H1 (cell line): Measurements from ENCODE around the gene NMNAT3. TPM values are rescaled to one million over a fixed set of nuclear protein-coding genes. Genes with fewer than 3 reads are reported as not detected.

Experiments used
- CTCF ChIA-PET: fragments of 300-600 bp; sonication (Branson Sonifier 250); formaldehyde crosslinking; loops from one replicate; lab custom pipeline; 2021; ENCODE audit not compliant: partially characterized antibody; lab: Charles Lee
- POLR2A ChIA-PET: fragments of 300-600 bp; sonication (Branson Sonifier 250); formaldehyde crosslinking; loops from one replicate; lab custom pipeline; 2021; ENCODE audit warnings: inconsistent platforms; ENCODE audit not compliant: partially characterized antibody; lab: Charles Lee
- DNase-seq, 2 experiments: peaks; one replicate each; pipeline versions ENCODE4 v3.0.0 to v3.0.0-alpha.2; 2010 to 2022; ENCODE audit warnings: low spot score in 2 of 2, low read depth in 1 of 2, mixed read lengths in 1 of 2
- FAIRE-seq: peaks from 2 replicates; lab custom pipeline; 2011; peaks lifted over from hg19 to GRCh38; lab: Jason Lieb, UNC
- H2AFZ ChIP-seq: 2 replicates; pipeline ENCODE4 v1.8.1; 2012; ENCODE audit warnings: low read length, inconsistent platforms
- H2AK5ac ChIP-seq: 2 replicates; pipeline ENCODE4 v1.6.1; 2013; ENCODE audit warnings: low read depth, low read length
- H2BK120ac ChIP-seq: replicated peaks from 2 replicates; pipeline ENCODE3; 2013; ENCODE audit warnings: low read depth, low read length, inconsistent platforms
- H2BK12ac ChIP-seq: 2 replicates; pipeline ENCODE4 v1.6.1; 2013; ENCODE audit warnings: low read depth, low read length
- H2BK15ac ChIP-seq: 2 replicates; pipeline ENCODE4 v1.6.1; 2013; ENCODE audit warnings: low read length
- H2BK20ac ChIP-seq: 2 replicates; pipeline ENCODE4 v1.6.1; 2013; ENCODE audit warnings: low read length
- H2BK5ac ChIP-seq: 2 replicates; pipeline ENCODE4 v1.6.1; 2013; ENCODE audit warnings: low read depth, low read length
- H3K14ac ChIP-seq: 2 replicates; pipeline ENCODE4 v1.6.1; 2013; ENCODE audit warnings: inconsistent platforms; ENCODE audit not compliant: insufficient read length
- H3K18ac ChIP-seq: 2 replicates; pipeline ENCODE4 v1.6.1; 2013; ENCODE audit warnings: low read length; ENCODE audit errors: extremely low read depth
- H3K23ac ChIP-seq: 2 replicates; pipeline ENCODE4 v1.6.1; 2013; ENCODE audit warnings: inconsistent platforms; ENCODE audit not compliant: insufficient read length
- H3K23me2 ChIP-seq: 2 replicates; pipeline ENCODE4 v1.6.1; 2013; ENCODE audit warnings: low read depth, low read length
- H3K27ac ChIP-seq: 2 replicates; pipeline ENCODE4 v1.6.1; 2011; ENCODE audit warnings: low read depth, low read length, inconsistent platforms
- H3K27me3 ChIP-seq, 4 experiments: replicated peaks in 1 of 4; 1 replicate in 1 of 4; 2 replicates in 3 of 4; pipeline versions ENCODE4 v1.6.1 to v1.8.1; 2011 to 2013; ENCODE audit warnings: low read length in 3 of 4, mild to moderate bottlenecking in 3 of 4, inconsistent platforms in 2 of 4, mixed read lengths in 2 of 4, moderate library complexity in 1 of 4; ENCODE audit not compliant: control insufficient read depth in 3 of 4, insufficient read depth in 3 of 4; ENCODE audit errors: extremely low read depth in 1 of 4
- H3K36me3 ChIP-seq, 4 experiments: 2 replicates each; pipeline versions ENCODE4 v1.6.1 to v1.8.1; 2011 to 2013; ENCODE audit warnings: mild to moderate bottlenecking in 4 of 4, low read length in 3 of 4, moderate library complexity in 2 of 4, control low read depth in 1 of 4, inconsistent platforms in 1 of 4; ENCODE audit not compliant: insufficient read depth in 4 of 4, control insufficient read depth in 2 of 4
- H3K4ac ChIP-seq: replicated peaks from 2 replicates; pipeline ENCODE3; 2013; ENCODE audit warnings: low read length, low read depth, mixed read lengths, inconsistent platforms; ENCODE audit not compliant: insufficient read length
- H3K4me1 ChIP-seq, 4 experiments: replicated peaks in 1 of 4; 1 replicate in 1 of 4; 2 replicates in 3 of 4; pipeline versions ENCODE4 v1.6.1 to v1.8.1; 2011 to 2013; ENCODE audit warnings: low read length in 3 of 4, inconsistent platforms in 2 of 4, mixed read lengths in 1 of 4; ENCODE audit not compliant: insufficient read depth in 4 of 4, control insufficient read depth in 3 of 4
- H3K4me2 ChIP-seq, 2 experiments: 2 replicates each; pipeline versions ENCODE4 v1.6.1 to v1.8.1; 2011 to 2013; ENCODE audit warnings: low read depth in 2 of 2, low read length in 2 of 2, control low read depth in 1 of 2, inconsistent platforms in 1 of 2, mild to moderate bottlenecking in 1 of 2; ENCODE audit not compliant: insufficient read depth in 1 of 2
- H3K4me3 ChIP-seq, 4 experiments: fragments of 200-600, 300-600 bp in 1 of 4; sonication (generic), shearing (Covaris generic), sonication (Bioruptor Twin) in 1 of 4; 2 replicates each; pipeline versions ENCODE4 v1.5.1 to v1.8.1; 2011 to 2016; ENCODE audit warnings: low read length in 4 of 4, low read depth in 3 of 4, control low read depth in 2 of 4, inconsistent platforms in 2 of 4, mild to moderate bottlenecking in 2 of 4, mixed read lengths in 1 of 4, moderate library complexity in 1 of 4; ENCODE audit not compliant: insufficient read depth in 2 of 4; ENCODE audit errors: extremely low read depth in 1 of 4
- H3K56ac ChIP-seq: replicated peaks from 2 replicates; pipeline ENCODE3; 2013; ENCODE audit warnings: low read depth, mild to moderate bottlenecking, mixed read lengths, low read length, inconsistent platforms; ENCODE audit not compliant: insufficient read length
- H3K79me1 ChIP-seq: 2 replicates; pipeline ENCODE4 v1.6.1; 2013; ENCODE audit warnings: low read depth, low read length, control low read depth
- H3K79me2 ChIP-seq, 2 experiments: 2 replicates each; pipeline versions ENCODE4 v1.6.1 to v1.8.1; 2012 to 2013; ENCODE audit warnings: low read length in 2 of 2, mild to moderate bottlenecking in 2 of 2, inconsistent platforms in 1 of 2; ENCODE audit not compliant: insufficient read depth in 2 of 2, control insufficient read depth in 1 of 2
- H3K9ac ChIP-seq, 4 experiments: replicated peaks in 1 of 4; 1 replicate in 1 of 4; 2 replicates in 3 of 4; pipeline versions ENCODE4 v1.6.1 to v1.8.1; 2011 to 2013; ENCODE audit warnings: low read depth in 3 of 4, low read length in 3 of 4, control low read depth in 2 of 4, mild to moderate bottlenecking in 2 of 4, moderate library complexity in 2 of 4, inconsistent platforms in 1 of 4; ENCODE audit errors: extremely low read depth in 1 of 4
- H3K9me3 ChIP-seq, 2 experiments: 2 replicates each; pipeline versions ENCODE4 v1.6.1 to v1.8.1; 2012 to 2013; ENCODE audit warnings: mild to moderate bottlenecking in 2 of 2, moderate library complexity in 2 of 2, control low read depth in 1 of 2, inconsistent platforms in 1 of 2, low read depth in 1 of 2, low read length in 1 of 2, mixed read lengths in 1 of 2; ENCODE audit not compliant: insufficient read depth in 2 of 2
- H4K20me1 ChIP-seq, 2 experiments: replicated peaks in 1 of 2; 2 replicates each; pipeline versions ENCODE3 to v1.8.1; 2011 to 2013; ENCODE audit warnings: inconsistent platforms in 2 of 2, low read length in 2 of 2, mild to moderate bottlenecking in 1 of 2; ENCODE audit not compliant: insufficient read depth in 2 of 2, control insufficient read depth in 1 of 2
- H4K5ac ChIP-seq: 2 replicates; pipeline ENCODE4 v1.6.1; 2013; ENCODE audit warnings: low read length, low read depth, mixed read lengths, inconsistent platforms; ENCODE audit not compliant: insufficient read length
- H4K8ac ChIP-seq: 2 replicates; pipeline ENCODE4 v1.8.0; 2013; ENCODE audit warnings: mild to moderate bottlenecking, moderate library complexity, low read length, inconsistent platforms; ENCODE audit not compliant: insufficient read depth; ENCODE audit errors: extremely low read depth
- H4K91ac ChIP-seq: replicated peaks from 2 replicates; pipeline ENCODE3; 2013; ENCODE audit warnings: low read length, mixed read lengths, inconsistent platforms; ENCODE audit not compliant: insufficient read length
- MAFK ChIP-seq: IDR thresholded peaks from 2 replicates; pipeline ENCODE4 v1.6.1; 2012; ENCODE audit warnings: low read depth, mild to moderate bottlenecking, improper control_type of control experiment, low read length
- NRF1 ChIP-seq: IDR thresholded peaks from 2 replicates; pipeline ENCODE4 v1.6.1; 2011; ENCODE audit warnings: mild to moderate bottlenecking, low read depth, low read length, improper control_type of control experiment
- POLR2A ChIP-seq, 2 experiments: IDR thresholded peaks; 1 replicate in 1 of 2; 2 replicates in 1 of 2; pipeline ENCODE4 v1.6.1; 2011; ENCODE audit warnings: low read depth in 2 of 2, low read length in 2 of 2, mild to moderate bottlenecking in 2 of 2; ENCODE audit errors: control extremely low read depth in 1 of 2
- SP1 ChIP-seq: IDR thresholded peaks from 2 replicates; pipeline ENCODE4 v1.6.1; 2011; ENCODE audit warnings: low read depth, low read length
- SUZ12 ChIP-seq: fragments of 200-600 bp; sonication (generic); IDR thresholded peaks from 2 replicates; pipeline ENCODE4 v1.6.1; 2012; ENCODE audit warnings: mild to moderate bottlenecking, inconsistent platforms, low read length, moderate library complexity, mixed read lengths
- WGBS, 2 experiments: shearing (Covaris generic) in 1 of 2; methylation state at CpG; one replicate each; pipeline versions ENCODE4 v1.1.6 to v1.1.7; 2013 to 2015; ENCODE audit warnings: low lambda C conversion rate in 2 of 2, mixed read lengths in 2 of 2, inconsistent platforms in 1 of 2, low coverage in 1 of 2, missing lambda C conversion rate in 1 of 2; ENCODE audit not compliant: insufficient replicate concordance in 2 of 2, insufficient coverage in 1 of 2, insufficient read length in 1 of 2; ENCODE audit errors: extremely low coverage in 1 of 2, missing lambda C conversion rate in 1 of 2; 5-methylcytosine and 5-hydroxymethylcytosine counted together
- polyA plus RNA-seq, 7 experiments: library from polyadenylated mRNA; depleted of rRNA in 3 of 7; stranded (reverse) in 5 of 7; unstranded in 2 of 7; fragments of >200 nt in 5 of 7; fragments of 200-250 nt in 2 of 7; gene quantifications; 1 replicate in 5 of 7; 2 replicates in 1 of 7; 4 replicates in 1 of 7; pipeline versions ENCODE4 v1.2.1 to v1.2.3, GENCODE V29; 2011 to 2013; ENCODE audit warnings: missing spikeins in 2 of 7, mixed read lengths in 2 of 7
- total RNA-seq: library from RNA; stranded (reverse); fragmentation: NEBNext Ultra II Directional; extraction: Animal tissue kit (Norgen Biotek cat#: 25700); gene quantifications from 2 replicates; pipeline ENCODE4 v1.2.1, GENCODE V29; 2021

Gene NMNAT3
- total and polyA plus RNA-seq, 2 of the 8 experiments (the other 6 are each of a cell fraction or from before 2014, with no cell fraction given) = 4.2 to 4.3 TPM

GRCh38 chr3:139660269-139660668 is 17.5 kb downstream of the NMNAT3 start:
- Histone ChIP-seq H2BK120ac (no peak overlapping the region), H3K4me1 (peaks cover 0 to 5% (median 2%) of the 10 kb centered on the region in 4 experiments; a peak in 2 of 7 replicates), H3K27ac (no peak overlapping the region), H4K91ac (no peak overlapping the region), H3K14ac (no peak overlapping the region), H3K36me3 (no peaks in the 10 kb centered on the region), H3K4me2 (no peak overlapping the region), H2BK5ac (no peak overlapping the region), H3K79me2 (no peaks in the 10 kb centered on the region), H3K23me2 (no peaks in the 10 kb centered on the region), H4K20me1 (no peaks in the 10 kb centered on the region), H2BK12ac (no peak overlapping the region), H3K79me1 (no peaks in the 10 kb centered on the region), H2BK15ac (no peak overlapping the region), H3K18ac (no peak overlapping the region), H4K8ac (no peak overlapping the region), H2BK20ac (no peak overlapping the region), H3K4me3 (no peak overlapping the region), H3K56ac (no peak overlapping the region), H3K9me3 (no peaks in the 10 kb centered on the region), H4K5ac (no peak overlapping the region), H3K9ac (no peak overlapping the region), H3K27me3 (no peaks in the 10 kb centered on the region), H2AK5ac (no peak overlapping the region), H2AFZ (no peak overlapping the region), H3K4ac (no peak overlapping the region), H3K23ac (no peak overlapping the region)
- ChIA-PET POLR2A (no interaction called here), CTCF (interaction anchor here (0.6 to 1.0 kb wide), 2 partner anchors 33 to 37 kb away, joined by 3 read pairs; no protein-coding TSS in a partner anchor)
- WGBS, 2 experiments = 30% methylated on average over 1 of the region's 1 CpG; no CpG with 5 or more reads in 1 of the 2 experiments
- no peak for DNase-seq
- no peak for TF ChIP-seq SP1
- no peak for TF ChIP-seq SUZ12
- TF ChIP-seq POLR2A (IDR thresholded peaks at IDR 0.05; ENCODE audit: control extremely low read depth in 1 of 2, low read depth in 2 of 2, low read length in 2 of 2) = no peak
- no peak for TF ChIP-seq MAFK
- TF ChIP-seq NRF1 = no peak
- no peak for FAIRE-seq
